ENCODE data around the gene KAT6B.

KAT6B gene

DNA sequence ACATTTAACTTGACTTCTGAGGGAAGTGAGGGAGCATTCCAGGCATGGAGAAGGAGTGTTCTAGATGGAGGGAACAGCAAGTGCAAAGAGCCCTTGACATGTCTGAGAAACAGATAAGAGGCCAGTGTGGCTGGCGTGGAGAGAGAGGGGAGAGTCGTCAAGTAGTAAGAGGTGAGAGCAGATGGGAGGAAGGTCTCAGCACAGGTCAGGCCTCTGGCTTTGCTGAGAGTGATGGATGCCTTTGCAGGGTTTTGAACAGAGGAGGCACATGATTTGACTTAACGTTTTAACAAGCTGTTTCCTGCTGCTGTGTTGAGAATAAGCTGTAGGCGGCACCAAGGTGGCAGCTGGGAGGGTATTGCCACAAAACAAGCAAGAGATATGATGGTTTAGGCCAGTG, 97.2 kb downstream of the KAT6B start:
- no peak overlapping the region for H3K27ac ChIP-seq (ENCODE audit: low read depth, low read length)
- 47% methylated on average over 4 of the region's 4 CpGs for WGBS
- no peaks in the 10 kb centered on the region for H3K27me3 ChIP-seq (ENCODE audit: insufficient read depth, low read length)
- H3K4me3 ChIP-seq (ENCODE audit: low read length) = no peak overlapping the region
- H3K4me1 ChIP-seq (ENCODE audit: insufficient read depth, low read length) = peaks cover 43% of the 10 kb centered on the region; the same call in 1 of the 2 replicates
- no peaks in the 10 kb centered on the region for H3K36me3 ChIP-seq (ENCODE audit: insufficient read depth, low read length)
- peaks cover 7% of the 10 kb centered on the region; the same call in 1 of the 2 replicates for H3K9me3 ChIP-seq (ENCODE audit: insufficient read depth, low read depth, low read length)
- H3K9ac ChIP-seq (ENCODE audit: low read depth, low read length) = no peak overlapping the region

GRCh38 chr10:74924251-74924963, 98.0 kb downstream of the KAT6B start:
- Histone ChIP-seq H3K4me1 (ENCODE audit: insufficient read depth, low read length) (peaks cover 43% of the 10 kb centered on the region; the same call in 1 of the 2 replicates), H3K9me3 (ENCODE audit: insufficient read depth, low read depth, low read length) (peaks cover 4% of the 10 kb centered on the region; the same call in 1 of the 2 replicates), H3K27ac (ENCODE audit: low read depth, low read length) (no peak overlapping the region), H3K27me3 (ENCODE audit: insufficient read depth, low read length) (no peaks in the 10 kb centered on the region), H3K36me3 (ENCODE audit: insufficient read depth, low read length) (no peaks in the 10 kb centered on the region), H3K9ac (ENCODE audit: low read depth, low read length) (no peak overlapping the region), H3K4me3 (ENCODE audit: low read length) (no peak overlapping the region)
- 90% methylated on average over 4 of the region's 5 CpGs for WGBS

DNA sequence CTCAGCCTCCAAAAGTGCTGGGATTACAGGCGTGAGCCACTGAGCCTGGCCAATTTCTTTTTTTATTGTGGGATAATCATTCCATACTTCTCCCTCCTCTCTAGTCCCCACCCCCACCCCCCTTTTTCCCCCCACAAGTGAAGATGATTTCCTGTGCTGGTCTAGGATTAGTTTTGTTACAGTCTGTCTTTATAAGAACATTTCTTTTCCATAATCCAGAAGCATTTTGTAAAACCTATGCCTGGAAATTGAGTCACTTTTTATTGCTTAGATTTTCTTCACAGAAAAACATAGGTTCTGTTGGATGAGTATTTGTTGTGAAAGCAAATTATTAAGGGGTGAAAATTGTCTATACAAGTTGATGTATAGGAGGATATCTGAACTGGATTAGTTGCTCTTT, 98.9 kb downstream of the KAT6B start:
- Histone ChIP-seq H3K27ac (ENCODE audit: low read depth, low read length) (no peak overlapping the region), H3K27me3 (ENCODE audit: insufficient read depth, low read length) (no peaks in the 10 kb centered on the region), H3K9ac (ENCODE audit: low read depth, low read length) (no peak overlapping the region), H3K36me3 (ENCODE audit: insufficient read depth, low read length) (no peaks in the 10 kb centered on the region), H3K4me1 (ENCODE audit: insufficient read depth, low read length) (peaks cover 43% of the 10 kb centered on the region; the same call in 1 of the 2 replicates), H3K9me3 (ENCODE audit: insufficient read depth, low read depth, low read length) (no peaks in the 10 kb centered on the region), H3K4me3 (ENCODE audit: low read length) (no peak overlapping the region)
- WGBS = 73% methylated on average over 1 of the region's 1 CpG

GRCh38 chr10:74925708-74926107, 99.3 kb downstream of the KAT6B start:
- 96% methylated on average over 3 of the region's 4 CpGs for WGBS
- no peak overlapping the region for H3K27ac ChIP-seq (ENCODE audit: low read depth, low read length)
- no peaks in the 10 kb centered on the region for H3K27me3 ChIP-seq (ENCODE audit: insufficient read depth, low read length)

GRCh38 chr10:74926791-74927585, 100.6 kb downstream of the KAT6B start:
- no peak overlapping the region for H3K4me3 ChIP-seq (ENCODE audit: low read length)
- H3K4me1 ChIP-seq (ENCODE audit: insufficient read depth, low read length) = peaks cover 38% of the 10 kb centered on the region; the same call in 1 of the 2 replicates
- H3K27ac ChIP-seq (ENCODE audit: low read depth, low read length) = no peak overlapping the region
- H3K36me3 ChIP-seq (ENCODE audit: insufficient read depth, low read length) = no peaks in the 10 kb centered on the region
- no peak overlapping the region for H3K9ac ChIP-seq (ENCODE audit: low read depth, low read length)
- H3K27me3 ChIP-seq (ENCODE audit: insufficient read depth, low read length) = no peaks in the 10 kb centered on the region
- 88% methylated on average over 3 of the region's 4 CpGs for WGBS
- no peaks in the 10 kb centered on the region for H3K9me3 ChIP-seq (ENCODE audit: insufficient read depth, low read depth, low read length)

More at GRCh38 chr10:74925708-74926107, 99.3 kb downstream of the KAT6B start:
- Histone ChIP-seq H3K36me3 (ENCODE audit: insufficient read depth, low read length) (no peaks in the 10 kb centered on the region), H3K4me1 (ENCODE audit: insufficient read depth, low read length) (peaks cover 44% of the 10 kb centered on the region; the same call in 1 of the 2 replicates), H3K9ac (ENCODE audit: low read depth, low read length) (no peak overlapping the region), H3K9me3 (ENCODE audit: insufficient read depth, low read depth, low read length) (no peaks in the 10 kb centered on the region), H3K4me3 (ENCODE audit: low read length) (no peak overlapping the region)

DNA sequence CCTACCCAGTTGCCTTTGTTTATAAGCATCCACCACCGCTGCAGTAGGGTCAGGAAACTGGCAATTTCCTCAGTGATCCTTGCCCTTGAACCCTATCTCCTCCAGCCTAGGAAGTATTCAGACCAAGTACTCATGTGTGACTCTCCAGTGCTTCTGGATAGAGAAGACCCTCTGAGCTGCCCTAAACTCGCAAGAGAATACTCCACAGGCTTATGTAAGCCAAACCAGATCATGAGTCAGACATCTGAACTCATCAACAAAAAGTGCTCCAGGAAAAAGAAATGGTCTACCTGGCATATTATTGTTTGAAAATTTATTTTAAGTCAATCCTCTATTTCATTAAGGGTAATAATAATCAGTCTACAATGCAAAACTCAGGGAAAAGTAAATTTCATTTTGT, 101.3 kb downstream of the KAT6B start:
- Histone ChIP-seq H3K27ac (ENCODE audit: low read depth, low read length) (no peak overlapping the region), H3K9me3 (ENCODE audit: insufficient read depth, low read depth, low read length) (no peaks in the 10 kb centered on the region), H3K4me1 (ENCODE audit: insufficient read depth, low read length) (peaks cover 31% of the 10 kb centered on the region; the same call in 1 of the 2 replicates), H3K4me3 (ENCODE audit: low read length) (no peak overlapping the region), H3K9ac (ENCODE audit: low read depth, low read length) (no peak overlapping the region), H3K27me3 (ENCODE audit: insufficient read depth, low read length) (no peaks in the 10 kb centered on the region), H3K36me3 (ENCODE audit: insufficient read depth, low read length) (no peaks in the 10 kb centered on the region)
- 88% methylated on average over 2 of the region's 2 CpGs for WGBS

DNA sequence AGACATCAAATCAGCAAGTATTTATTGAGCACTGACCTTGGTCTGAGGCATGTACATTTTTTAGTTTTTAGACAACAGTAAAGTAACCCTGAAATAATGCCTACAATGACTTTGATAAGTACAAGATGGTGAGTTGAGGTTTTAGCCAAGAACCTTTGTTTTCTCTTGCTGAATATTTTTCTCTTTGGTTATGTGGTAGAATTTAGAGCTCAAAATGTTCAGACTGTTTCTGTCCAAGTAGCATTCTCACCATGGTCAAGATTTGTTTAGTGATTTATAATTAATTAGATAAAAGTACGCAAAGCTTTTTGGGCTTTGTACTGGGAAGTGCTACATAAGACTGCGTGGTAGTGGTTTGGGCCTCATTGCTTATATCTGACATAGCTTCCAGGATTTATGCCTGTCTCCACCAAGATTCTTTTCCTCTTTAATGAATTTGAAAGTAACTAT, 102.4 kb downstream of the KAT6B start:
- Histone ChIP-seq H3K27me3 (ENCODE audit: insufficient read depth, low read length) (no peaks in the 10 kb centered on the region), H3K9ac (ENCODE audit: low read depth, low read length) (no peak overlapping the region), H3K36me3 (ENCODE audit: insufficient read depth, low read length) (no peaks in the 10 kb centered on the region), H3K9me3 (ENCODE audit: insufficient read depth, low read depth, low read length) (no peaks in the 10 kb centered on the region), H3K4me3 (ENCODE audit: low read length) (no peak overlapping the region), H3K4me1 (ENCODE audit: insufficient read depth, low read length) (peaks cover 22% of the 10 kb centered on the region; the same call in 1 of the 2 replicates), H3K27ac (ENCODE audit: low read depth, low read length) (no peak overlapping the region)
- 100% methylated on average over 2 of the region's 2 CpGs for WGBS

- 99% methylated on average over 4 of the region's 5 CpGs for WGBS
- H3K36me3 ChIP-seq (ENCODE audit: insufficient read depth, low read length) = no peaks in the 10 kb centered on the region
- H3K27ac ChIP-seq (ENCODE audit: low read depth, low read length) = no peak overlapping the region
- no peaks in the 10 kb centered on the region for H3K9me3 ChIP-seq (ENCODE audit: insufficient read depth, low read depth, low read length)
- H3K9ac ChIP-seq (ENCODE audit: low read depth, low read length) = no peak overlapping the region
- H3K27me3 ChIP-seq (ENCODE audit: insufficient read depth, low read length) = no peaks in the 10 kb centered on the region
- H3K4me1 ChIP-seq (ENCODE audit: insufficient read depth, low read length) = peaks cover 19% of the 10 kb centered on the region
- no peak overlapping the region for H3K4me3 ChIP-seq (ENCODE audit: low read length)
These were observed 102.8 kb downstream of the KAT6B start for GRCh38 chr10:74929197-74929596.

DNA sequence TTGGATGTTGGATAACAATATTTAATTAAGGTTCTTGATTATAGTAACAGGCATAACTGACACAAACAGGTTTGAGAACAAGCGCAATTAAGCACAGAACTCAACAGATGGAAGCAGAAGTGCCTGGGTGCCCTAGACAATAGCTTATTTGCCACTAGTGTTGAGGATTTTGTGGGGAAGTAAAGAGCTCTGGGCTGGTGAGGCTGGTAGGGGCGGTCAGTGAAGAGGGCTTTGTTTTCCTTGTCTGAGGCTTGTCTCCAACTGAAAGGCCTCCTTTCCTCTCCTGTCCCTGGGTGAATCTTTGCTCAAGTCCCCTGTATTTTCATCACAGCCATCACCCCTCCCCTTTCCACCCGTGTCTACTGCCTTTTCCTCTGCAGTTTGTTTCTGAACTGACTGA, 104.6 kb downstream of the KAT6B start:
- H3K36me3 ChIP-seq (ENCODE audit: insufficient read depth, low read length) = no peaks in the 10 kb centered on the region
- H3K27me3 ChIP-seq (ENCODE audit: insufficient read depth, low read length) = no peaks in the 10 kb centered on the region
- peaks cover 19% of the 10 kb centered on the region for H3K4me1 ChIP-seq (ENCODE audit: insufficient read depth, low read length)
- H3K9me3 ChIP-seq (ENCODE audit: insufficient read depth, low read depth, low read length) = no peaks in the 10 kb centered on the region
- H3K9ac ChIP-seq (ENCODE audit: low read depth, low read length) = no peak overlapping the region
- WGBS = 79% methylated on average over 3 of the region's 3 CpGs
- H3K4me3 ChIP-seq (ENCODE audit: low read length) = no peak overlapping the region
- no peak overlapping the region for H3K27ac ChIP-seq (ENCODE audit: low read depth, low read length)

- H3K9me3 ChIP-seq (ENCODE audit: insufficient read depth, low read depth, low read length) = no peaks in the 10 kb centered on the region
- no peak overlapping the region for H3K27ac ChIP-seq (ENCODE audit: low read depth, low read length)
- H3K4me3 ChIP-seq (ENCODE audit: low read length) = no peak overlapping the region
- peaks cover 24% of the 10 kb centered on the region for H3K4me1 ChIP-seq (ENCODE audit: insufficient read depth, low read length)
- no peaks in the 10 kb centered on the region for H3K36me3 ChIP-seq (ENCODE audit: insufficient read depth, low read length)
- H3K27me3 ChIP-seq (ENCODE audit: insufficient read depth, low read length) = no peaks in the 10 kb centered on the region
- no peak overlapping the region for H3K9ac ChIP-seq (ENCODE audit: low read depth, low read length)
- WGBS = 90% methylated on average over 1 of the region's 3 CpGs
These were observed 106.2 kb downstream of the KAT6B start for GRCh38 chr10:74932648-74933047.

DNA sequence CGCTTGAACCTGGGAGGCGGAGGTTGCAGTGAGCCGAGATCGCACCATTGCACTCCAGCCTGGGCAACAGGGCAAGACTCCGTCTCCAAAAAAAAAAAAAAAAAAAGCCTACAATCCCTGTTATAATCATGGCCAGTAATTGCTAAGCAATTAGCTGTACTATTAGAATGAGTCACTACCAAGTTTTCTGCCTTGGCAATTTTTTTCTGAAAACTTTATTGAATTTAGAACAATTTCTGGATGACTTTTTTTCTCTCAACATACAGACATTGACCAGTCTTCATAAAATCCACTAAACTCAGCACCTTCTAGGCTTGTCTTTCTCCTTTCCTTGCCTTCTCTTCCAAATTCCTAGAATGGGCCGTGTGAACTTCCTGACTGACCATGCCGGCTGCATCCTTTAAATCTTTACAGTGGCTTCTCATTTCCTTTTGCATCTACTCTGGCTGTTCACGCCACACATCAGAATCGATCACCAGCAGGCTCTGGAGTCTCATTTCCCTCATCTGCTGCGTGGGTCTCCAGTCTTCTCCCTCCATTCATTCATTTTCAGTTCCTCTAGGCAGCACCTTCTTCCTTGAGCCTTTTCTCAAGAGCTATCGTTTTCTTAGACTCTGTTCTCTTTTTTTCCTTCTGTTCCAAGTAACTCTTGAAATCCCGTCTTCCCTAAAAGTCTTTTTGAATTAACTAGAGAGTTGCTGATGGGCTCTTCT, 107.9 kb downstream of the KAT6B start:
- 89% methylated on average over 12 of the region's 12 CpGs for WGBS
- no peak overlapping the region for H3K9ac ChIP-seq (ENCODE audit: low read depth, low read length)
- H3K4me3 ChIP-seq (ENCODE audit: low read length) = no peak overlapping the region
- no peaks in the 10 kb centered on the region for H3K36me3 ChIP-seq (ENCODE audit: insufficient read depth, low read length)
- H3K27me3 ChIP-seq (ENCODE audit: insufficient read depth, low read length) = no peaks in the 10 kb centered on the region
- H3K27ac ChIP-seq (ENCODE audit: low read depth, low read length) = no peak overlapping the region
- peaks cover 28% of the 10 kb centered on the region for H3K4me1 ChIP-seq (ENCODE audit: insufficient read depth, low read length)
- H3K9me3 ChIP-seq (ENCODE audit: insufficient read depth, low read depth, low read length) = no peaks in the 10 kb centered on the region
